GM19025 (cell line): ENCODE results near the gene RAD9A.
"Not testable (repeated sequence)": the region's sequence is repeated elsewhere in the genome, so short reads cannot be mapped to it uniquely, and the experiment has no call there.

Source experiments
- ATAC-seq: cut with Tn5 transposase; IDR thresholded peaks from one replicate; pipeline ENCODE4 v1.9.1; 2021; ENCODE audit warnings: mild to moderate bottlenecking, low read depth, moderate library complexity; ENCODE audit not compliant: unreplicated experiment

The RAD9A gene

DNA sequence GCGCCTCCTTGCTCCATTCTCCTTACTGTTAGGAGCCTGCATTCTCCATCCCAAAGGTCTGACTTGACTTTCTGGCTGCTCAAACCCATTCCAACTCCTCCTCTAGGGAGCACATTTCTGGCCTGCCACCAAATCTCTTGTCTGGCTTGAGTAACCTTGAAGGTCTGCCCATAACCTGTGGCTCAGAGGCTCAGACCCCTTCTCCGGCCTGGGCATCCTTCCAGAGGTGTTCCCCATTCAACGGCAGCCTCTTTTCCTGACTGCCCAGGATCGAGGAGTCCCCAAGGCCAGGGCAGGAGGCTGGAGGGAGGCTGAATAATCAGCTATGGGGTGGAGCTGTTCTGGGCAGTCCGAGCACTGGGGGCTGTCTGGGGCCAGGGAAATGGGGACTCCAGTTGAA, 2.2 kb downstream of the RAD9A start:
- ATAC-seq: no peak

- ATAC-seq: no peak
These were observed 3.9 kb downstream of the RAD9A start for GRCh38 chr11:67395555-67396258.

DNA sequence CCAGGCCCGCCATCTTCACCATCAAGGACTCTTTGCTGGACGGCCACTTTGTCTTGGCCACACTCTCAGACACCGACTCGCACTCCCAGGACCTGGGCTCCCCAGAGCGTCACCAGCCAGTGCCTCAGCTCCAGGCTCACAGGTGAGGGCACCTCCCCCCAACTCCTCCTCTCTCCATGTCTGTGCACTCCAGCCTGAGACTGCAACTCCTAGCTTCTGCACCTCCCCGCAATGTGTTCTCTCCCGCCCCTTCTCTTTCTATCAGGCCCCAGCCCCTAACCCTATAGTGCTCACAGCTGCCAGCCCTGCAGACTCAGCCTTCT, 4.4 kb downstream of the RAD9A start:
- ATAC-seq: no peak

GRCh38 chr11:67396587-67397389, 5.0 kb downstream of the RAD9A start:
- ATAC-seq: no peak

GRCh38 chr11:67397536-67397935, 5.8 kb downstream of the RAD9A start:
- ATAC-seq: no peak

DNA sequence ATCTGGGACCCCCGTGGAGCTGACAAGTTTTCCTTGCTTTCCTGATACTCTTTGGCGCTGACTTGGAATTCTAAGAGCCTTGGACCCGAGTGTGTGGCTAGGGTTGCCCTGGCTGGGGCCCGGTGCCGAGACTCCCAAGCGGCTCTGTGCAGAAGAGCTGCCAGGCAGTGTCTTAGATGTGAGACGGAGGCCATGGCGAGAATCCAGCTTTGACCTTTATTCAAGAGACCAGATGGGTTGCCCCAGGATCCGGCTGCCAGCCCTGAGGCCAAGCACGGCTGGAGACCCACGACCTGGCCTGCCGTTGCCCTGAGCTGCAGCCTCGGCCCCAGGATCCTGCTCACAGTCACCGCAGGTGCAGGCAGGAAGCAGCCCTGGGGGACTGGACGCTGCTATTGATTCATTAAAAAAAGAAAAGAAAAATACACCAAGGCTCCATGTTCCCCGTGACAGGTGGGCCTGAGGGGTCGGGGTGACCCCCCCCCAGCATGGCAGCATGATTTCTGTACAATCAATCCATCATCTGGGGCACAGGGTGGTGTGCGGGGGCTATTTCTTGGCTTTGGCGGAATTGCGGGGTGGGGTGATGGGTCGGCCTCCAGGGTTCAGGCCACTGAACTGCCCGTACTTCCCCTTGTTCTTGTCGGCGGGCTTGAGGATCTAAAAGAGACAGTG, 6.3 kb downstream of the RAD9A start:
- no peak for ATAC-seq

DNA sequence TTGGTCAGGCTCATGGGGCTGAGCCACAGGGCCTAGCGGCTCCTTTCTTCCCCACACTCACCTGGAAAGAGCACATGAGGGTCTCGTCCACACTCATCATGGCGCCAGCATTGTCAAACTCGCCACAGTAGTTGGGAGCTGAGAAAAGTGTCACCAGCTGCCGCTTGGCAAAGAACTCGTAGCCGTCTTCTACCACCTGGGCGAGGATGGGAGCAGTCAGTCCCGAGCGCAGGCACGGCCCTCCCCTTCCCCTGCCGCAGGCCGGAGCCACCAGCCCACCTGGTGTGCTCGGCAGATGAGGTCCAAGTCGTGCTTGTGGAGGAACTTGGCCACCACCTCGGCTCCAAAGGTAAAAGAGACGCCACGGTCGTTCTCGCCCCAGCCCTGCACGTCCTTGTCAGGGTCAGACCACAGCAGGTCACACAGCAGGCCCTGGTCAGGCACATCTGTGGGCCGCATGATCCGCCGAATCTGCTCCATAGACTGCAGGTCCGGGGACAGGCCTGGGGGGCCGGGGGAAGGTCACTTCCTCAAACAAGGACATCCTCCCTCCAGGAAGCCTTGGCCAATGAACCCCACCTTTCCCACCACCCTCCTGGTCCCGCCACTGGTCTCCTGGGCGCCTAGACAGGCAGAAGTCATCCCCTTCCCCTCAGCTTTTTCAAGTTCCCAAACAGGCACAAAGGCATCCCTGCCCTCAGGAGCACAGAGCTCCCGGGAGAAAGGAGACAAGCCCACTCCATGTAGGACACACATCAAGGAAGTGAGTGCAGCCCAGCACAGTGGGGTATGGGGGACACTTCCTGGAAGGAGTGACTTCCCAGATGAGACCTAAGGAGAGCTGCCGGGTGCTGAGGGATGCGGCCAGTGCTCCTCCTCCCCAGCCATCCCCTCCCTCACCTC, 7.1 kb downstream of the RAD9A start:
- ATAC-seq: no peak

GRCh38 chr11:67400251-67400941, 8.6 kb downstream of the RAD9A start:
- no peak for ATAC-seq

- peak; percentile 20 for ATAC-seq
These were observed 9.2 kb downstream of the RAD9A start for GRCh38 chr11:67400942-67401494.

- ATAC-seq: peak; percentile 68
These were observed 9.9 kb downstream of the RAD9A start, which contains the start of gene PPP1CA for GRCh38 chr11:67401495-67402191. TSS of gene PPP1CA (minus strand) at chr11:67401858. CDS start at chr11:67401782, 76 bp downstream.

GRCh38 chr11:67402192-67402839, 10.5 kb downstream of the RAD9A start:
- not testable (repeated sequence) for ATAC-seq

DNA sequence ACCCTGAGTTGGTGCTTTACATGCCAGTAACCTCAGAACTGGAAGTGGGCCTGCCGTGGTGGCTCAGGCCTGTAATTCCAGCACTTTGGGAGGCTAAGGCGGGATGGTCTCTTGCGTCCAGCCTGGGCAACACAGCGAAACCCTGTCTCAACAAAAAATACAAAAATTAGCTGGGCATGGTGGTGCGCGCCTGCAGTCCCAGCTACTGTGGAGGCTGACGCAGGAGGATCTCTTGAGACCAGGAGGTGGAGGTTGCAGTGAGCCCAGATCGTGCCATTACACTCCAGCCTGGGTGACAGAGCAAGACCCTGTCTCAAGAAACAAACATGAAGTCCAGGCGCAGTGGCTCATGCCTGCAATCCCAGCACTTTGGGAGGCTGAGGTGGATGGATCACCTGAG, 11.3 kb downstream of the RAD9A start:
- ATAC-seq: not testable (repeated sequence)

- no peak for ATAC-seq
These were observed 12.9 kb downstream of the RAD9A start for GRCh38 chr11:67404515-67405195.

DNA sequence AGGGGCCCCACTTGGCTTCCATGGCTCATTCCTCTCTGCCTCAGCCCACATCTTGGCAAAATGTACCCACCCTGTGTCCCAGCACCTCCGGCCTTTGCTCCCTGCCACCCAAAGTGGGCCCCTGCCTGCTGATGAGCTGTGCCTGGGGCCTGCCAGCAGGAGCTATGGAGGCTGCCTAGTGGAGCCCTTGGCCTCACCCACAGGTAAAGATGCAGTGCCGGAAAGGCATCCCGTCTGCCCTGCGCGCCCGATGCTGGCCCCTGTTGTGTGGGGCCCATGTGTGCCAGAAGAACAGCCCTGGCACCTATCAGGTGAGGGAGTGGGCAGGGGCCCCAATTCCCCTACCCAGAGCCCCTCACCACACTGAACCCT, 13.4 kb downstream of the RAD9A start:
- no peak for ATAC-seq

DNA sequence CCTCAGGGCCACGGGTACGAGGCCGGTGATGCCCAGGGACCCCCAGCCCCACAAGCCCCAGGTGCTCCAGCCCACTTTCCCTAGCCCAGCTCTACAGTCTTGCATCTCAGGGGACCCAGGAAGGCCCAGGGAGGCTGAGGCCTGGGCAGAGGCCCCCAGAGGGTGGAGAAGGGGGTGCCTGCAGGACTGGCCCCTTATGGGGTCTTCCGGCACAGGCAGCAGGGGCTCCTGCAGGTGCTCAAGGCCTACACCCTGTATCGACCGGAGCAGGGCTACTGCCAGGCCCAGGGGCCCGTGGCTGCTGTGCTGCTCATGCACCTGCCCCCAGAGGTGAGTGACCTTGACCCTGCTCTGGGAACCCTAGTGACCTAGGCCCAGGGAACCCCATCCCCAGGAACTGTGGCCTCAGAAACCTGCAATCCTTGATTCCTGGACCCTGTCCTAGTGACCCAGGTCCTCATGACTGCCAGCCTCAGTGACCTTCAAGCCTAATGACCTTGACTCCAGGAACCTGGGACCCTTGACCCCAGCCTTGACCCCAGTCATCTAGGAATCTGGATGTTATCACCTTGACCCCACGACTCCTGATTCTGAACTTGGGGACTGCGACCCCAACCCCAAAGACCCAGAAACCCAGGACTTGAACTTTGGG, 14.0 kb downstream of the RAD9A start:
- ATAC-seq: no peak

- ATAC-seq: no peak
These were observed 14.7 kb downstream of the RAD9A start for GRCh38 chr11:67406420-67406968.
